Neural cell (in vitro differentiated cells): ENCODE measurements around the gene COLEC11. TPM values are rescaled to one million over a fixed set of nuclear protein-coding genes. Genes with fewer than 3 reads are reported as not detected.

Source experiments
- H2AFZ ChIP-seq: fragments of 200-600, 300-800 bp; sonication (generic), shearing (Covaris generic); 2 replicates; pipeline ENCODE4 v1.6.0; 2014; ENCODE audit warnings: low read depth, mild to moderate bottlenecking, antibody characterized with exemption, low read length, moderate library complexity
- H3F3A ChIP-seq: fragments of 200-600 bp; shearing (Covaris generic); 2 replicates; pipeline ENCODE4 v1.6.1; 2016; ENCODE audit warnings: mild to moderate bottlenecking, moderate library complexity, mixed read lengths, antibody characterized with exemption, low read length; ENCODE audit not compliant: insufficient read depth, poor library complexity, severe bottlenecking
- H3K27ac ChIP-seq: fragments of 200-600, 300-800 bp; sonication (generic), shearing (Covaris generic); 2 replicates; pipeline ENCODE4 v1.5.1; 2014; ENCODE audit warnings: mild to moderate bottlenecking, low read length, moderate library complexity
- H3K27me3 ChIP-seq: fragments of 300-800, 200-600 bp; sonication (generic), shearing (Covaris generic); 2 replicates; pipeline ENCODE4 v1.6.0; 2014; ENCODE audit warnings: mild to moderate bottlenecking, low read depth, low read length, moderate library complexity; ENCODE audit not compliant: insufficient read depth
- H3K36me3 ChIP-seq: fragments of 300-800, 200-600 bp; sonication (generic), shearing (Covaris generic); 2 replicates; pipeline ENCODE4 v1.5.1; 2014; ENCODE audit warnings: mild to moderate bottlenecking, antibody characterized with exemption, low read length, moderate library complexity; ENCODE audit not compliant: insufficient read depth
- H3K4me2 ChIP-seq: fragments of 300-800, 200-600 bp; sonication (generic), shearing (Covaris generic); 2 replicates; pipeline ENCODE4 v1.6.0; 2014; ENCODE audit warnings: mild to moderate bottlenecking, low read length
- H3K4me3 ChIP-seq: fragments of 300-800, 200-600 bp; sonication (generic), shearing (Covaris generic); 2 replicates; pipeline ENCODE4 v1.5.1; 2014; ENCODE audit warnings: mild to moderate bottlenecking, low read length, moderate library complexity
- H3K79me2 ChIP-seq: fragments of 200-600 bp; shearing (Covaris generic); replicated peaks from 2 replicates; pipeline ENCODE4 v1.6.0; 2014; ENCODE audit warnings: mild to moderate bottlenecking, low read length, moderate library complexity; ENCODE audit not compliant: insufficient read depth
- H3K9ac ChIP-seq: fragments of 300-800, 200-600 bp; sonication (generic), shearing (Covaris generic); 2 replicates; pipeline ENCODE4 v1.6.1; 2016; ENCODE audit warnings: mild to moderate bottlenecking, low read length, mixed read lengths
- H3K9me2 ChIP-seq: fragments of 200-600 bp; shearing (Covaris generic); 2 replicates; pipeline ENCODE4 v1.6.1; 2016; ENCODE audit warnings: mild to moderate bottlenecking, low read length, mixed read lengths; ENCODE audit not compliant: insufficient read depth
- H3K9me3 ChIP-seq: fragments of 200-600, 300-800 bp; sonication (generic), shearing (Covaris generic); 2 replicates; pipeline ENCODE4 v1.6.1; 2016; ENCODE audit warnings: mild to moderate bottlenecking, mixed run types, low read length, moderate library complexity, mixed read lengths
- H4K20me1 ChIP-seq: fragments of 200-600 bp; shearing (Covaris generic); 2 replicates; pipeline ENCODE4 v1.6.1; 2016; ENCODE audit warnings: mild to moderate bottlenecking, mixed run types; ENCODE audit not compliant: insufficient read depth
- CTCF ChIP-seq: fragments of 450-650 bp; IDR thresholded peaks from 2 replicates; pipeline ENCODE4 v1.5.1; 2014; ENCODE audit warnings: antibody characterized with exemption, mild to moderate bottlenecking, moderate library complexity; ENCODE audit not compliant: poor library complexity, severe bottlenecking
- EP300 ChIP-seq: fragments of 450-650 bp; conservative IDR thresholded peaks from 2 replicates; pipeline ENCODE4 v1.6.1; 2014; ENCODE audit warnings: antibody characterized with exemption, mild to moderate bottlenecking, moderate library complexity; ENCODE audit not compliant: poor library complexity, severe bottlenecking
- EZH2 ChIP-seq: fragments of 200-600, 300-800 bp; shearing (Covaris generic), sonication (generic); IDR thresholded peaks from 2 replicates; pipeline ENCODE4 v1.6.1; 2014; ENCODE audit warnings: antibody characterized with exemption, low read length, borderline replicate concordance, mild to moderate bottlenecking; ENCODE audit not compliant: insufficient read depth, poor library complexity, severe bottlenecking
- MXI1 ChIP-seq: fragments of 450-650 bp; conservative IDR thresholded peaks from 2 replicates; pipeline ENCODE4 v1.6.1; 2014; ENCODE audit warnings: antibody characterized with exemption, mild to moderate bottlenecking; ENCODE audit not compliant: poor library complexity, severe bottlenecking
- POLR2AphosphoS5 ChIP-seq: IDR thresholded peaks from 2 replicates; pipeline ENCODE4 v1.6.1; 2012
- REST ChIP-seq: IDR thresholded peaks from 2 replicates; pipeline ENCODE4 v1.6.1; 2012; ENCODE audit warnings: borderline replicate concordance
- SMC3 ChIP-seq: fragments of 450-650 bp; conservative IDR thresholded peaks from 2 replicates; pipeline ENCODE4 v1.6.1; 2014; ENCODE audit warnings: antibody characterized with exemption, mild to moderate bottlenecking, moderate library complexity; ENCODE audit not compliant: poor library complexity
- TAF1 ChIP-seq: IDR thresholded peaks from 2 replicates; pipeline ENCODE4 v1.6.1; 2012; ENCODE audit warnings: low read depth
- polyA plus RNA-seq: library from polyadenylated mRNA; depleted of rRNA; stranded (reverse); fragments of >200 nt; gene quantifications from 2 replicates; pipeline ENCODE4 v1.2.3, GENCODE V29; 2014

Gene COLEC11
- polyA plus RNA-seq, 1 donor from 2014 or later = 4.0 TPM

- Histone ChIP-seq H3K9ac (no peak overlapping the region), H3K9me2 (no peaks in the 10 kb centered on the region), H3K27ac (no peak overlapping the region), H3K27me3 (no peaks in the 10 kb centered on the region), H3K4me2 (no peak overlapping the region), H3K36me3 (no peaks in the 10 kb centered on the region), H2AFZ (no peak overlapping the region), H3K9me3 (no peaks in the 10 kb centered on the region), H3K79me2 (no peaks in the 10 kb centered on the region), H3K4me3 (no peak overlapping the region), H3F3A (no peaks in the 10 kb centered on the region), H4K20me1 (no peaks in the 10 kb centered on the region)
- TF ChIP-seq EP300 (no peak), REST (no peak), EZH2 (no peak), POLR2AphosphoS5 (no peak), SMC3 (no peak), MXI1 (no peak), CTCF (no peak), TAF1 (no peak)
Measured at GRCh38 chr2:3604207-3604877, 9.4 kb downstream of the COLEC11 start.

- Histone ChIP-seq H4K20me1 (no peaks in the 10 kb centered on the region), H3K27ac (no peak overlapping the region), H3K9me3 (no peaks in the 10 kb centered on the region), H3K4me3 (no peak overlapping the region), H2AFZ (no peak overlapping the region), H3K79me2 (no peaks in the 10 kb centered on the region), H3K9ac (no peak overlapping the region), H3F3A (no peaks in the 10 kb centered on the region), H3K9me2 (no peaks in the 10 kb centered on the region), H3K4me2 (no peak overlapping the region), H3K36me3 (no peaks in the 10 kb centered on the region), H3K27me3 (no peaks in the 10 kb centered on the region)
- TF ChIP-seq CTCF (no peak), MXI1 (no peak)
Measured at GRCh38 chr2:3604991-3605961, 10.4 kb downstream of the COLEC11 start.
